Nephron (organoid): ENCODE results near the gene IGSF6.
"Not testable (repeated sequence)": the region's sequence is repeated elsewhere in the genome, so short reads cannot be mapped to it uniquely, and the experiment has no call there.

ENCODE experiments used
- H3K27ac Mint-ChIP-seq, 3 experiments: 2 replicates each; pipeline ENCODE4 v1.8.0; 2020; ENCODE audit warnings: mixed read lengths in 3 of 3, mild to moderate bottlenecking in 2 of 3, moderate library complexity in 1 of 3
- H3K27me3 Mint-ChIP-seq: 2 replicates; pipeline ENCODE4 v1.8.0; 2021; ENCODE audit warnings: low read depth, mild to moderate bottlenecking, moderate library complexity, mixed read lengths
- H3K36me3 Mint-ChIP-seq: 2 replicates; pipeline ENCODE4 v1.8.0; 2020; ENCODE audit warnings: low read depth, mixed read lengths
- H3K4me1 Mint-ChIP-seq: 2 replicates; pipeline ENCODE4 v1.8.0; 2020; ENCODE audit warnings: mixed read lengths
- H3K4me3 Mint-ChIP-seq, 3 experiments: 2 replicates each; pipeline ENCODE4 v1.8.0; 2020; ENCODE audit warnings: mild to moderate bottlenecking in 3 of 3, mixed read lengths in 3 of 3, moderate library complexity in 2 of 3
- H3K9me3 Mint-ChIP-seq: 2 replicates; pipeline ENCODE4 v1.8.0; 2020; ENCODE audit warnings: mixed read lengths
- CTCF ChIP-seq, 3 experiments: fragments of 200-600 bp; sonication (generic); IDR thresholded peaks; one replicate each; pipeline ENCODE4 v1.5.0; 2021; ENCODE audit warnings: antibody characterized with exemption in 3 of 3; ENCODE audit not compliant: unreplicated experiment in 3 of 3

IGSF6 gene

GRCh38 chr16:21637032-21637968 is 15.1 kb downstream of the IGSF6 start:
- Mint-ChIP-seq H3K36me3 (peaks cover 42% of the 10 kb centered on the region), H3K27ac (no peak overlapping the region), H3K4me3 (no peak overlapping the region), H3K27me3 (no peaks in the 10 kb centered on the region), H3K9me3 (no peaks in the 10 kb centered on the region), H3K4me1 (no peaks in the 10 kb centered on the region)
- no peak for TF ChIP-seq CTCF (IDR thresholded peaks at IDR 0.05; ENCODE audit: unreplicated experiment in 3 of 3)

GRCh38 chr16:21635694-21636093 is 16.7 kb downstream of the IGSF6 start:
- not testable (repeated sequence) for H3K27me3 Mint-ChIP-seq, H3K9me3 Mint-ChIP-seq, H3K4me1 Mint-ChIP-seq, H3K27ac Mint-ChIP-seq, H3K4me3 Mint-ChIP-seq
- H3K36me3 Mint-ChIP-seq, result peaks cover 59% of the 10 kb centered on the region

GRCh38 chr16:21634216-21634615 is 18.2 kb downstream of the IGSF6 start:
- peaks cover 71% of the 10 kb centered on the region for H3K36me3 Mint-ChIP-seq
- no peak for TF ChIP-seq CTCF (IDR thresholded peaks at IDR 0.05; ENCODE audit: unreplicated experiment in 3 of 3)
- H3K4me1 Mint-ChIP-seq, result no peaks in the 10 kb centered on the region

GRCh38 chr16:21631951-21632575 is 20.3 kb downstream of the IGSF6 start:
- Mint-ChIP-seq H3K36me3 (peaks cover 89% of the 10 kb centered on the region), H3K27ac (peak overlapping the region in 1 of 3 experiments; percentile 58)
- not testable (repeated sequence) for H3K9me3 Mint-ChIP-seq, H3K27me3 Mint-ChIP-seq, H3K4me1 Mint-ChIP-seq, H3K4me3 Mint-ChIP-seq

More at GRCh38 chr16:21634216-21634615, 18.2 kb downstream of the IGSF6 start:
- Mint-ChIP-seq H3K27me3 (no peaks in the 10 kb centered on the region), H3K9me3 (no peaks in the 10 kb centered on the region), H3K27ac (no peak overlapping the region), H3K4me3 (no peak overlapping the region)

GRCh38 chr16:21631376-21631775 is 21.0 kb downstream of the IGSF6 start:
- not testable (repeated sequence) for H3K9me3 Mint-ChIP-seq, H3K4me3 Mint-ChIP-seq, H3K27me3 Mint-ChIP-seq, H3K4me1 Mint-ChIP-seq
- Mint-ChIP-seq H3K36me3 (peaks cover 90% of the 10 kb centered on the region), H3K27ac (peak overlapping the region in 1 of 3 experiments; percentile 58)

- not testable (repeated sequence) for H3K9me3 Mint-ChIP-seq, H3K4me1 Mint-ChIP-seq, H3K27ac Mint-ChIP-seq, H3K4me3 Mint-ChIP-seq, H3K27me3 Mint-ChIP-seq
- peaks cover 90% of the 10 kb centered on the region for H3K36me3 Mint-ChIP-seq
Measured at GRCh38 chr16:21630866-21631265, 21.5 kb downstream of the IGSF6 start.

GRCh38 chr16:21629616-21630539 is 22.5 kb downstream of the IGSF6 start:
- not testable (repeated sequence) for H3K27ac Mint-ChIP-seq, H3K4me3 Mint-ChIP-seq, H3K27me3 Mint-ChIP-seq, H3K9me3 Mint-ChIP-seq, H3K4me1 Mint-ChIP-seq
- H3K36me3 Mint-ChIP-seq, result peaks cover 88% of the 10 kb centered on the region

GRCh38 chr16:21628772-21629171 is 23.6 kb downstream of the IGSF6 start:
- peaks cover 87% of the 10 kb centered on the region for H3K36me3 Mint-ChIP-seq
- H3K4me1 Mint-ChIP-seq, result peaks cover 11% of the 10 kb centered on the region
- no peaks in the 10 kb centered on the region for H3K27me3 Mint-ChIP-seq
- H3K27ac Mint-ChIP-seq, result no peak overlapping the region
- TF ChIP-seq CTCF (IDR thresholded peaks at IDR 0.05; ENCODE audit: unreplicated experiment in 3 of 3), result no peak
- no peak overlapping the region for H3K4me3 Mint-ChIP-seq
- H3K9me3 Mint-ChIP-seq, result no peaks in the 10 kb centered on the region
